NCI-H748 (cell line): ENCODE results near the gene EXPH5.

Source experiments
- DNase-seq: peaks from one replicate; lab custom pipeline; 2025; ENCODE audit not compliant: unreplicated experiment; lab: John Stamatoyannopoulos, UW

Gene EXPH5

GRCh38 chr11:108525161-108525560 is 68.4 kb downstream of the EXPH5 start:
- no peak for DNase-seq

DNA sequence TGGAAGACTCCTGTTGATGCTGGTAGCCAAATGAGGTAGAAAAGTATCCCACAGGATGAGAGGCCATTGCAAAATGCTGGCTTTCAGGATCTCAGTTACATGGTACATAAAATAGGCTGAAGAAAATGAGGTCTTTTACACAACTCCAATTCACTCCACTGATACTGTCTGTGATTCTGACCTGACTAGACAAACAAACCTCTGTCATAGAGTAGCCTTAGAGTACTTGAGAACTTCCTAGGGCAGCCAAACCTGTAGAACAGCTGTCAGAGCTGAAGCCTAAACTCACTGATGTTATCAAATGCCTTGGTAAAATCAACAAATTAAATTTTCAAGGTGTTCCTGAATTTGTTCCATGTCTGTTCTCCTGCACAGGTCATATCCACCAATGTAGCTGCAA is 69.1 kb downstream of the EXPH5 start:
- DNase-seq: no peak

DNA sequence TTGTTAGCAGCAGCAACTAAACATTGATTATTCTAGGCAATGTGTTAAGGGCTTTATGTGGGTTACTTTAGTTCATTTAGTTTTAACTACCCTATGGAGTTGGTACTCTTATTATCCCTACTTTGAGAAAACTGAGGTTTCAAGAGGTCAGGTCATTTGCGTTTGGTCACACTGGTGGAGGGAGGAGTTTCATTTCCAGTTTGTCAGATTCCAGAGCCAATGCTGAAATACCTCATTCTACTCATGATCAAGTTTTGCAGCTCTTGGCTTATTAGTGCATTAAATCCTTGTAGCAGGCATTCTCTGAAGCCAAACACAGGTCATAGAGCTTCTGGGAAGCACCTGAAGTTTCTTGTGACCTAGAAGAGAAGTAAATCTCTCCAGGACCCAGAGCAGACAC is 71.2 kb downstream of the EXPH5 start:
- no peak for DNase-seq

GRCh38 chr11:108518581-108518980 is 75.0 kb downstream of the EXPH5 start:
- no peak for DNase-seq

DNA sequence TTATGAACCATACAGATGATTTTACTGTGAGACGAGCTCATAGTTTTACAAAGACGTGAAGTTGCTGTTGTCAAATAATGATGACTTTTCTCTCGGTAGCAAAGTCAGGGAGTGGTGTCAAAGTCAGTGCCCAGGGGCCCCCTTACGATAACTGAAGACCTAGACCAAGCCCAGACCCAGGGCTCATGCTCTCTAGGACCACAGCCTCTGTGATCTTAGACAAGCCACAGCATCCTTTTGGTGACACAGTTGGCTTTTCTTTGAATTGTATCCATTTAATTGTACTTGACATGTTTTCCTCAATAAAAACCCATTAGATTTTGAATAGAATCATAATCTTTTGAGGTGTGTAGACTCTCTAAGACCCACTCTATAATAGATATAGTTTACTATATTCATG is 77.4 kb downstream of the EXPH5 start:
- no peak for DNase-seq

GRCh38 chr11:108512708-108513107 is 80.9 kb downstream of the EXPH5 start:
- no peak for DNase-seq

DNA sequence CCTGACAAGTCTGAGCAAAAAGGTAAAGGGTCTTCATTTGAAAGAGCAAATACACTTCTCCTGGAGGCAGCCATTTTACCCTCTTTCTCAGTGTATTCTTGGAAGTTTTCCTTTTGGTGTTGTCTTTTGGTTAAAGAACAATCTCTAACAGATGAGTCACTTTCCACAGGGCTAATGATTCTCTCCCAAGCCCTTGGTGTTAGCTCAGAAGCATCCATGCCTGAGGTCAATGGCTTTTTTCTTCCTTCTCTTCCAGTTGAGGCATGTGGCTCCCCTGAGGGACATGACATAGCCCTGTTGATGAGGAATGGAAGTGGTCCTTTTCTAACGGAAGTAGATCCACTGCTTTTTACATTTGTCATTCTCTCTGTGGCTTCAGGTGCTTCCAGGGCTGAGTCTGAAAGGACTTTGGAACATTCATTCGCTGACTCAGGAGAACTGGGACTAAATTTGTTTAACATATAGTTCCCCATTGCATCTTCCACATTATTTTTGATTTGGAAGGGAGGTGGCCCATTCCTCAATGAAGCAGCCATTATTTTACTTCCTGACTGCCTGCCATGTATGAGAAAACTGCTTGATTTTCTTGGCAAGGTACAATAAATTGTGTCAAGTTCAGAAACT is 81.6 kb downstream of the EXPH5 start:
- no peak for DNase-seq

DNA sequence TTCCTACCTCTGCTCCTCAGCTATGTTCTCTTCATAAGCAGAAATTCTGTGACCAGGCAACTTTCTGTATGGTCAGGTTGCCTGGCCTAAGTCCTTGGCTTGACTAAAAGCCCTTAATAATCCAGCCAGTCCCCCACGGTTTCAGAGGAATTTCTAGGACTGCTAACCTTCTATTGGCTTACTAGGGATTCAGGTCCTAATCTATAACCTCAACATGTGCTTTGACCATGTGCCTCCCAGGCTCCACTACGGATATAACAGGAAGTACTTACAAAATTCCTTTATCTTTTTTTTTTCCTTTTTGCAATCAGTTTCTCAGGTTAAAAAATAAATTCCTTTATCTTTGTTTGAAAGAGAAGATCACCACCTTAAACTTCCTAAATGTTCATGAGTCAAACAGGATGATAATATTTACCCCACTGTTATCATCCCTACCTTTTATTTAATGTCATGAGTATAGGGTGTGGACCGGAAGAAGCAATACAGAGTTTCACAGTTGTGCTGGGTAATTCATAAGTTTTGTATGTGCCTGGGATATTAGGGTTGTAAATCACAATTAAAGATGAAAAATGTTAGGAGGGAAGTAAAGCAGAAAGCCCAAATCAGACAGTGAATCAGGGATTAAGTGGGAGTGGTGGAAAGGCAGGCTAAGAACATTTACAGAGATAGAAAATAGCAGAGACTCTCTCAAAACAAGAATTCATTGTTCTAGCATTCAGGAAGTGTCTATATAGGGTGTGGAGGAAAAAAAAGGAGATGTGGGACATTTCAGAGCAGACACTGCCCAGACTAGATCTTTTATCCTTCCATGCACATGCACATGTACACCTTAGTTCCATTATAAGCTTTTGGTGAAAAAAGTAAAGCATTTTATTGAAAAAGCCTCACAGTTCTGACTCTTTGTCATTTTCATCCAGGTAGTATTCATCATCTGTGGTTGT is 84.6 kb downstream of the EXPH5 start:
- DNase-seq: no peak

DNA sequence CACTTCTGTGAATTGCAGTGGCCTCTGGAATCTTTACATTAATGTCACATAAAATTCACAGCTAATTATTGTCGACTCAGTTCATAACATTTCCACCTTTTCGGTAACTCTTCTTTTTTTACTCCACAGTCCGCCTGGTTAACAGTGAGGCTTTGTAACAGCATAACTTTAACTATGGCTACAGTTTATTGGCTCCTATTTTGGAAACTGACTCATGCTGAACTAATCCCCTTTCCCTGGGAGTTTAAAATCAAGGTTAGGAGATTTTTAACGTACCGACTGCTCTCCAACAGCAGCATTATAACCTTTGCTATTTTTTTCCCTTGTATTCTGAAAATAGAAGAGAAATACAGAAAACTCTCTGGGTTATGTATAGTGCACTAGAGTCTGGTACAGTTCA is 92.2 kb downstream of the EXPH5 start:
- no peak for DNase-seq

DNA sequence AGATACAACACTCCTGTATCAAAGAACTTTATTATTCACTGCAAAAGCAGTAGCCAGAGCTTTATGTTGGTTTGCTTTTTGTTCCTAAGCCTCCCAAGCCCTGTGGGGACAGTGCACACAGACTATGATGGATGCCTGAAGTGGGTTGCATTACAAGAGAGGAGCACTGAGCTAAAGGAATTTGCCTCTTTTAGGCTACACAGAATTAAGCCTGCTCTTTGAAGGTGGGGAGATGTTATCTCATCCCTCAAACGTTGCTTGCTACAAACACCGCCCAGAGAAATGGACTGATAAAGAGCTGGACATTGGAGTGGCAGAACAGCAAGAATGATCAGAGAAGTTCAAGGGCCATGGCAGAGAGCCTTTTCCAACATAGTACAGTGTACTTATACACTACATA is 92.8 kb downstream of the EXPH5 start:
- DNase-seq: no peak

DNA sequence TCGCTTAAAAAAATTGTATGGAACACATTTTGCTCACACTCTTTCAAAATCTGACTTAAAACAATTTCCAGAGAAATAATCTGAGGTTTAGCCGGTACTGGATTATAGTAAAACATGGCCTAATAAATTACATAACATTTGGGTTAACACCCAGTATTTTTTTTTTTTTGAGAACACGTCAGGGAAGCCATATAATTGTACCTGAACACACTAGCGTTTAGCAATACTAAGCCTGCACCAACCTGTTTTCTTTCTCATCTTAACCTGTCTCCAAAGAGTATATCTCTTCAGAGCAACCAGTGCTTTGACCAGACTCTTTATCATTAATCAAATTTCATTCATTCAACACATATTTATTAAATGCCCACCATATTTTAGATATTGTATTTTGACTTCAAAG is 93.4 kb downstream of the EXPH5 start:
- DNase-seq: no peak

GRCh38 chr11:108498816-108499408 is 94.7 kb downstream of the EXPH5 start:
- no peak for DNase-seq

- peak; percentile 65 for DNase-seq
Observed at GRCh38 chr11:108498046-108498815, 95.3 kb downstream of the EXPH5 start, which contains the start of gene POGLUT3. Gene POGLUT3, minus strand, starts transcription at chr11:108498384. Its CDS starts 18 bp downstream, at chr11:108498366.

GRCh38 chr11:108497317-108498045 is 96.1 kb downstream of the EXPH5 start:
- DNase-seq: peak; percentile 80

- no peak for DNase-seq
Observed at GRCh38 chr11:108496643-108497256, 96.8 kb downstream of the EXPH5 start.

- DNase-seq: no peak
Observed at GRCh38 chr11:108495326-108495725, 98.2 kb downstream of the EXPH5 start.

DNA sequence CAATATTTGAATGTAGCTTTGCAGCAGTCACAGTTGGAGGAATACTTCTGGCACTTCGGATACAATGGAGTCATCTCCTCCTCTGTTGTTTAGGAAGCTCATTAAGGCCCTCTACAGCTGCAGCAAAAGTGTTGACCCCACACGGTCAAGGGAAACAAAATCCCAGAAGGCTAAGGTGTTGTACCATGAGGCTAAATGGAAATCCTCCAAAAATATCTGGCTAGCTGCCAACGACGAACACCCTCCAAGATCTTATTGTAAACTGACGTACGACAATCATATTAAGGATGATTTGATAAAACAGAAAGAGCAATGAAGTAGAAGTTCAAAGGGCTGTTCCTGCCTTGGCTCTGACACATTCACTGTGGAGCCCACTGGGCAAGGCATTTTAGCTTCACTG is 99.4 kb downstream of the EXPH5 start:
- DNase-seq: peak; percentile 21

DNA sequence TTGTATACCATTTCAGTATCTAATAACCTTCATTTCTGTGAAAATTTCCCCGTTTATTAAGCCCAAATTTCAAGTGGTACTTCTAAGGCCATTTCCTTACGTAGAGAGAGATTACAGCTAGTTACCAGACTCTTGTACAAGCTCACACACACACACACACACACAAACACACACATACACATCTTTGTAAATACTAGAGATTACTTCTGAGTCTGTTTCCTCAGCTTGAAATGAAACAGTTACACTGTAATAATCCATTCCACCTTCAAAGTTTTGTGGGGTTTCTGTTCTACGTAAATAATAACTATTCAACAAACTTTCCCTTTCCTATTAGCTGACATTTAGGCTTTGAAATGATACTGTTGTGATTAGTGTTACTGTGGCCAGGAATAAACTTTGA is 101.6 kb downstream of the EXPH5 start:
- DNase-seq: no peak

DNA sequence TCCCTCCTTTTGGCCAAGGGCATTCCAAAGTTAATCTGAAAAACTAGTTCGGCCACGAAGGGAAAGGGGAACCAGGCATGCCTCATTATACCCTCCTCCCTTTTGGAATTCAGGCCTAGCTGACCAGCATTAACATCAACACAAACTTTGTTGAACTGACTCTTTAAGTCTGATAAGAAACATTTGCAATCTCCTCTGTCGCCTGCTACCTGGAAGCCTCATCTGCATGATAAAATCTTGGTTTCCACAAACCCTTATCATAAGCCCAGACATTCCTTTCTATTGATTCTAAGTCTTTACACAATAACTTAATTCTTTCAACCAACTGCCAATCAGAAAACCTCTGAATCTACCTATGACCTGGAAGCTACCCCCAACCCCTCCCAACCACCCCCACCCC is 106.7 kb downstream of the EXPH5 start:
- no peak for DNase-seq

GRCh38 chr11:108486331-108486730 is 107.2 kb downstream of the EXPH5 start:
- DNase-seq: no peak
